Activated effector memory CD4-positive, alpha-beta T cell treated with Interleukin-2 at 50 U/mL for 16 hours (primary cell): ENCODE results near the gene PRR32.
"Not testable (repeated sequence)": the region's sequence is repeated elsewhere in the genome, so short reads cannot be mapped to it uniquely, and the experiment has no call there.

Experiments used
- DNase-seq: peaks from one replicate; pipeline ENCODE4 v3.0.0-alpha.2; 2020

Gene PRR32, protein sequence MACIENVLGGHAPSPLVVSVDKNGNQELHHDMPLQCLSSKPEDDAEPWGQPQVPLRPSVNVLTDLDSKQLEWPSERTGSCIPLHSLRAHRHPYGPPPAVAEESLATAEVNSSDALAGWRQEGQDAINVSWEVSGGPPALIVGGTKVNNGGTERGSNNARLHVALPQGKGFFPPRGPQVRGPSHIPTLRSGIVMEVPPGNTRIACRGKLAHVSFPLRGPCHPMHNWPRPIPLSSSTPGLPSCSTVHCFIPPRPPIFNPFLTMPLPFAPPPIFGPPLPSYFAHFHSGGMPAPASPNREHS

DNA sequence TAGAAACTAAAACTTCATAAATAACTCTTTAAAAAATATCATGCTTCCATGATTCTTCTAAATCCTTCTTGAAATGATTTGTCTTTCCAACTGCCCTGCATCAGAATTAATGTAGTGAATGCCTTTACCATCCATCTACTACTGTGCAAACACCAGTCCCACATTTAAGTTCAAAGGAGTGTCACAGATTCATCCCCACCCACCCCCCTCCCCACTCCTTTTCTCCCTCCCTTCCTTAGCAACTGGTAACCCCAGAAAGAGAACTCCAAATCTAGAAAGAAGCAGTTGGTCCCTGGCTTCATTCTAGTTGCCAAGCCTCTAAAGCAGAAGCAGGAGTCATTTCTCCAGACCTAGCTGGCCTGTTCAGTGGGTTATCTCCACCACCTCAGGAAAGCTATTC, at the start of gene PRR32:
Gene PRR32, plus strand, starts transcription at position 301 of the 400 bp plus-strand sequence. CDS start 115 bp downstream, outside the sequence.
- no peak for DNase-seq

GRCh38 chrX:126770179-126770578, 49.4 kb upstream of the PRR32 start:
- DNase-seq: no peak

DNA sequence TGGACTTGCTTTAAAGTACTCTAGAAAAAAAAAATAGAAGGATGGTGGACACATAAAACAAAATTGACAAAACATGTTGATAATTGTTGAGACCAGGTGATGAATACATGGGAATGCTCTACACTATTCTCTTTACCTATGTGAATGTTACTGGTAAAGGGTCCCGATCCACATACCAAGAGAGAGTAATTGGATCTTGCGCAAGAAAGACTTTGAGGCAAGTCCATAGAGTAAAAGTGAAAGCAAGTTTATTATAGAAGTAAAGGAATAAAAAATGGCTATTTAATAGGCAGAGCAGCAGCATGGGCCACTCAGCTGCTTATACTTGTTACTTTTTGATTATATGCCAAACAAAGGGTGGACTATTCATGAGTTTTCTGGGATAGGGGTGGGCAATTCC, 34.0 kb upstream of the PRR32 start:
- no peak for DNase-seq

DNA sequence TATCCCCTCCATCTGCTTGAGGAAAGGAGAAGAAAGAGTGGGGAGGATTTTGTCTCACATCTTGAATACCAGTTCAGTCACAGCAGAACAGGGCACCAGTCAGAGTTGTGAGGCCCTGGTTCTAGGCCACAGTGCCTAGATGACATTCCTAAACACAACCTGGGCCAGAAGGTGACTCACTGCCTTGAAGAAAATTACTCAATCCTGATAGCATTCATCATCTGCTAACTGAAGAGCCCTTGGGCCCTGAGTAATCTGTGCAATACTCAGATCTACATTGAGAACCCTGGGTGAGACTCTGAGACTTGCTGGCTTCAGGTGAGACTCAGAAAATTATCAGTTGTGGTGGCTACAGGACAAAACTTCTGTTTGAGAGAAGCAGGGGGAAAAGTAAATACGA, 20.5 kb upstream of the PRR32 start:
- DNase-seq: no peak

DNA sequence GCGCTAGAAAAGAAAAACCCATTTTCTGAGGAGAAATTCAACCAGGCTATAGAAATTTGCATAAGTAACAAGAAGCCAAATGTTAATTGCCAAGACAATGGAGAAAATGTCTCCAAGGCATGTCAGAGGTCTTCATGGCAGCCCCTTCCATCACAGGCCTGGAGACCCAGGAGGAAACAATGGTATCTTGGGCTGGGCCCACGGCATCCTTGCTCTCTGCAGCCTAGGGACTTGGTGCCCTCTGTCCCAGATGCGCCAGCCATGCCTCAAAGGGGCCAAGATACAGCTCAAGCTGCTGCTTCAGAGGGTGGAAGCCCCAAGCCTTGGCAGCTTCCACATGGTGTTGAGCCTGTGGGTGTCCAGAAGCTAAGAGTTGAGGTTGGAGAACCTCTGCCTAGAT, 12.7 kb upstream of the PRR32 start:
- not testable (repeated sequence) for DNase-seq

GRCh38 chrX:126815806-126816205, 3.7 kb upstream of the PRR32 start:
- DNase-seq: no peak

DNA sequence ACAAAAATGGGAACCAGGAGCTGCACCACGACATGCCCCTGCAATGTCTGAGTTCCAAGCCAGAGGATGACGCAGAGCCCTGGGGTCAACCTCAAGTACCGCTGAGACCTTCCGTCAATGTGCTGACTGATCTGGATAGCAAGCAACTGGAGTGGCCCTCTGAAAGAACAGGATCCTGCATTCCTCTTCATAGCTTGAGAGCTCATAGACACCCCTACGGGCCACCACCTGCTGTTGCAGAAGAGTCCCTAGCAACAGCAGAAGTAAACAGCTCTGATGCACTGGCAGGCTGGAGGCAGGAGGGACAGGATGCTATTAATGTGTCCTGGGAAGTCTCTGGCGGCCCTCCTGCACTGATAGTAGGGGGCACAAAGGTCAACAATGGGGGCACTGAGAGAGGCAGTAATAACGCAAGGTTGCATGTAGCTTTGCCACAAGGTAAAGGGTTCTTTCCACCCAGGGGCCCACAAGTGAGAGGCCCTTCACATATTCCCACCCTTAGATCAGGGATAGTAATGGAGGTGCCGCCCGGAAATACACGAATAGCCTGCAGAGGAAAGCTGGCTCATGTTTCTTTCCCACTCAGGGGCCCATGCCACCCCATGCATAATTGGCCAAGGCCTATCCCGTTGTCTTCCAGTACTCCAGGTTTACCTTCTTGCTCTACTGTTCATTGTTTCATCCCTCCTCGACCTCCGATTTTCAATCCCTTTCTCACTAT, 1.3 kb downstream of the PRR32 start:
- no peak for DNase-seq

GRCh38 chrX:126824338-126825007, 4.9 kb downstream of the PRR32 start:
- DNase-seq: no peak

DNA sequence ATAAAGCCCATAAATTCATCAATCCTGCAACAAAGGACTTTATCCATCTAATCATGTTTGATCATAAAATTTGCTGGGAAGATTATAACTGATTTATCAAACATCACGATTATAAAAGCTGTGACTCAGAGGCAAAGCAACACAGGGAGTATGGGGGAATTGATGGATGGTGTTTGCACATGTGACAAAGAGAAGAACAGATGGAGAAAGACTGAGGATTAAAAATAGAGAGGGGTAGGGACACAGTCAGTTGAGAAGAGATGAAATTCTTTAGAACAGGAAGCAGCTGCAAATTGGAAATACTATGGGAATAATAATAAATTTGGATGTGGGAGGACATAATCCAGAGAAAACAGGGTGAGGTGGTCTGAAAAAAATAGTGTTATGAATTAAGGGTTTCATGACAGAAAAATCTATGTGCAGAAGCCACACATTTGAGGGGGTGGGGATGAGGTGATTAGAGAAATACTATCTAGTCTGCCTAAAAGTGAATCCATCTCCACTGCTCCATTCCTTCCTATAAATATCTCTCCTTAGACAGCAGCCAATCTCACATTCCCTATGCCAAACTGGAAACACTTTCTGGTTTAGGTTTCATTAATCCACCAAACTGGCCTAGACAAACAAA, 6.2 kb downstream of the PRR32 start:
- DNase-seq: no peak

- no peak for DNase-seq
Measured at GRCh38 chrX:126836186-126836585, 16.7 kb downstream of the PRR32 start.

GRCh38 chrX:126847143-126847542, 27.6 kb downstream of the PRR32 start:
- no peak for DNase-seq

GRCh38 chrX:126855839-126856524, 36.5 kb downstream of the PRR32 start:
- no peak for DNase-seq
